Endodermal cell (in vitro differentiated cells): ENCODE results near the gene DNAJA4. TPM values are rescaled to one million over a fixed set of nuclear protein-coding genes. Genes with fewer than 3 reads are reported as not detected.

ENCODE experiments used
- DNase-seq: peaks from one replicate; pipeline ENCODE4 v3.0.0-alpha.2; 2017
- H3K27ac ChIP-seq: 2 replicates; pipeline ENCODE4 v1.5.1; 2013; ENCODE audit warnings: mild to moderate bottlenecking, low read depth, low read length, moderate library complexity
- H3K27me3 ChIP-seq: 2 replicates; pipeline ENCODE4 v1.6.1; 2013; ENCODE audit warnings: mild to moderate bottlenecking, low read length, moderate library complexity; ENCODE audit not compliant: insufficient read depth, control insufficient read depth, poor library complexity, severe bottlenecking
- H3K36me3 ChIP-seq: 2 replicates; pipeline ENCODE4 v1.7.0; 2013; ENCODE audit warnings: mild to moderate bottlenecking, low read length, moderate library complexity; ENCODE audit not compliant: control insufficient read depth, insufficient read depth
- H3K4me1 ChIP-seq: one replicate; pipeline ENCODE4 v1.7.0; 2013; ENCODE audit warnings: low read length; ENCODE audit not compliant: control insufficient read depth, insufficient read depth
- H3K4me3 ChIP-seq: 2 replicates; pipeline ENCODE4 v1.5.1; 2013; ENCODE audit warnings: mild to moderate bottlenecking, low read length, moderate library complexity
- H3K9ac ChIP-seq: 2 replicates; pipeline ENCODE4 v1.6.1; 2013; ENCODE audit warnings: mild to moderate bottlenecking, low read length, moderate library complexity; ENCODE audit not compliant: poor library complexity, severe bottlenecking; ENCODE audit errors: extremely low read depth
- H3K9me3 ChIP-seq: 2 replicates; pipeline ENCODE4 v1.6.1; 2013; ENCODE audit warnings: mild to moderate bottlenecking, low read length, moderate library complexity; ENCODE audit not compliant: control insufficient read depth
- H3K27ac Mint-ChIP-seq: 2 replicates; pipeline ENCODE4 v1.8.0; 2020; ENCODE audit warnings: mixed read lengths
- H3K27me3 Mint-ChIP-seq: 2 replicates; pipeline ENCODE4 v1.8.0; 2021; ENCODE audit warnings: mild to moderate bottlenecking, mixed read lengths; ENCODE audit not compliant: insufficient read depth
- H3K36me3 Mint-ChIP-seq: 2 replicates; pipeline ENCODE4 v1.8.0; 2020; ENCODE audit warnings: low read depth, mixed read lengths
- H3K4me1 Mint-ChIP-seq: 2 replicates; pipeline ENCODE4 v1.8.0; 2020; ENCODE audit warnings: mixed read lengths
- H3K4me3 Mint-ChIP-seq: 2 replicates; pipeline ENCODE4 v1.8.0; 2020; ENCODE audit warnings: mild to moderate bottlenecking, moderate library complexity, mixed read lengths
- H3K9me3 Mint-ChIP-seq: 2 replicates; pipeline ENCODE4 v1.8.0; 2020; ENCODE audit warnings: mild to moderate bottlenecking, mixed read lengths
- WGBS, 2 experiments: methylation state at CpG; one replicate each; pipeline versions ENCODE4 v1.1.5 to v1.1.7; 2013; ENCODE audit warnings: missing lambda C conversion rate in 2 of 2, mixed read lengths in 1 of 2; ENCODE audit not compliant: insufficient coverage in 1 of 2, insufficient read length in 1 of 2; 5-methylcytosine and 5-hydroxymethylcytosine counted together
- total RNA-seq, 2 donors: library from RNA; stranded (reverse); fragmentation: NEBNext Ultra II Directional in 1 of 2; extraction: Animal tissue kit (Norgen Biotek cat#: 25700) in 1 of 2; gene quantifications; 2 replicates in 1 of 2; 3 replicates in 1 of 2; pipeline ENCODE4 v1.2.1, GENCODE V29; 2021
- TF ChIP-seq, protein P1 (sequence below): fragments of 200-600 bp; sonication (generic); conservative IDR thresholded peaks from 2 replicates; pipeline ENCODE4 v1.5.0; 2021; ENCODE audit warnings: antibody characterized with exemption, mild to moderate bottlenecking

DNAJA4 gene
- total RNA-seq, 2 donors from 2014 or later = 4.9 to 18.5 TPM

DNA sequence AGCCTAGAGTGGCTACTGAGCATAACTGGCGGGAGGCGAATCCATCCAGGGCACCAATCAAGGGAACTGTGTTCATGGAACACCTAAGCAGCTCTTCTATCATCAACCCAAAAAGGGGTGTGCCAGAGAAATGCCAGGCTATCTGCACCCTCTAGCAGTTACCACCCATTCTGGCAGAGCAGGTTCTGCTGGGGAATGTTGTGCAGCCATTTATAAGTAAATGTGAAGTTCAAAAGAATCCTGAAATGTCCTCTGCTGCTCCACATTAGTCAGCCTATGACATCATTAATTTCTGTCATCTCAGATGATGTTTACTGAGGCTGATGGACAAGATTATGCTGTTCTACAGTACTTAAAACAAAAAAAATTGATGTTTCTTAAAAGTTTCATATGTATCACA, 27.3 kb downstream of the DNAJA4 start:
- WGBS, 2 experiments = 89% methylated on average over 2 of the region's 2 CpGs; no CpG with 5 or more reads in 1 of the 2 experiments
- Mint-ChIP-seq H3K9me3 (no peaks in the 10 kb centered on the region), H3K4me1 (no peaks in the 10 kb centered on the region), H3K27me3 (no peaks in the 10 kb centered on the region), H3K27ac (no peak overlapping the region), H3K36me3 (peaks cover 12% of the 10 kb centered on the region), H3K4me3 (no peak overlapping the region)
- no peak overlapping the region for H3K4me3 ChIP-seq
- DNase-seq = no peak
- no peaks in the 10 kb centered on the region for H3K4me1 ChIP-seq
- TF ChIP-seq, protein P1, sequence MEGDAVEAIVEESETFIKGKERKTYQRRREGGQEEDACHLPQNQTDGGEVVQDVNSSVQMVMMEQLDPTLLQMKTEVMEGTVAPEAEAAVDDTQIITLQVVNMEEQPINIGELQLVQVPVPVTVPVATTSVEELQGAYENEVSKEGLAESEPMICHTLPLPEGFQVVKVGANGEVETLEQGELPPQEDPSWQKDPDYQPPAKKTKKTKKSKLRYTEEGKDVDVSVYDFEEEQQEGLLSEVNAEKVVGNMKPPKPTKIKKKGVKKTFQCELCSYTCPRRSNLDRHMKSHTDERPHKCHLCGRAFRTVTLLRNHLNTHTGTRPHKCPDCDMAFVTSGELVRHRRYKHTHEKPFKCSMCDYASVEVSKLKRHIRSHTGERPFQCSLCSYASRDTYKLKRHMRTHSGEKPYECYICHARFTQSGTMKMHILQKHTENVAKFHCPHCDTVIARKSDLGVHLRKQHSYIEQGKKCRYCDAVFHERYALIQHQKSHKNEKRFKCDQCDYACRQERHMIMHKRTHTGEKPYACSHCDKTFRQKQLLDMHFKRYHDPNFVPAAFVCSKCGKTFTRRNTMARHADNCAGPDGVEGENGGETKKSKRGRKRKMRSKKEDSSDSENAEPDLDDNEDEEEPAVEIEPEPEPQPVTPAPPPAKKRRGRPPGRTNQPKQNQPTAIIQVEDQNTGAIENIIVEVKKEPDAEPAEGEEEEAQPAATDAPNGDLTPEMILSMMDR = no peak
- H3K9me3 ChIP-seq = no peaks in the 10 kb centered on the region
- H3K36me3 ChIP-seq = peaks cover 56% of the 10 kb centered on the region
- no peak overlapping the region for H3K27ac ChIP-seq
- no peak overlapping the region for H3K9ac ChIP-seq
- no peaks in the 10 kb centered on the region for H3K27me3 ChIP-seq

DNA sequence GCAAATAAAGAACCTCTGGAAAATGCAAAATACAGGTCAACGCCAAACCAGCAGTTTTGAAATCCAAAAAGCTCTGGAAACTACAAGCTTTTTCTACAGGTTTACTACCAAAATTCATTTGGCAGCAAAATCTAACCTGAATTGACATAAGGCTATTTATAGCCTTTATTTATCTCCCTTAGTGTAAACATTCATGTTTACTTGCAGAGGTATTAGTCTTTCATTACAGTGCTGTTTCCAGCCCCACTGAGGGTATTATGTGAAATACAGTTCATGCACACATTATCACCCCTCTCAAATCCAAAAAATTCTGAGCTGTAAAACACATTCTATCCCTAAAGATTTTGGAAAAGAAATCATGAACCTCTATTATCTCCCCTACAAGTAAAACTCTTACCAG, 27.9 kb downstream of the DNAJA4 start:
- WGBS, 2 experiments = 90 to 93% methylated on average over 1 of the region's 1 CpG
- Histone ChIP-seq H3K27me3 (no peaks in the 10 kb centered on the region), H3K36me3 (peaks cover 51% of the 10 kb centered on the region), H3K9ac (no peak overlapping the region), H3K4me1 (no peaks in the 10 kb centered on the region), H3K27ac (no peak overlapping the region), H3K9me3 (no peaks in the 10 kb centered on the region), H3K4me3 (no peak overlapping the region)
- Mint-ChIP-seq H3K9me3 (no peaks in the 10 kb centered on the region), H3K27ac (peak overlapping the region; percentile 52), H3K36me3 (peaks cover 11% of the 10 kb centered on the region), H3K4me3 (no peak overlapping the region), H3K27me3 (no peaks in the 10 kb centered on the region), H3K4me1 (no peaks in the 10 kb centered on the region)
- TF ChIP-seq, protein P1 = no peak
- DNase-seq = no peak

DNA sequence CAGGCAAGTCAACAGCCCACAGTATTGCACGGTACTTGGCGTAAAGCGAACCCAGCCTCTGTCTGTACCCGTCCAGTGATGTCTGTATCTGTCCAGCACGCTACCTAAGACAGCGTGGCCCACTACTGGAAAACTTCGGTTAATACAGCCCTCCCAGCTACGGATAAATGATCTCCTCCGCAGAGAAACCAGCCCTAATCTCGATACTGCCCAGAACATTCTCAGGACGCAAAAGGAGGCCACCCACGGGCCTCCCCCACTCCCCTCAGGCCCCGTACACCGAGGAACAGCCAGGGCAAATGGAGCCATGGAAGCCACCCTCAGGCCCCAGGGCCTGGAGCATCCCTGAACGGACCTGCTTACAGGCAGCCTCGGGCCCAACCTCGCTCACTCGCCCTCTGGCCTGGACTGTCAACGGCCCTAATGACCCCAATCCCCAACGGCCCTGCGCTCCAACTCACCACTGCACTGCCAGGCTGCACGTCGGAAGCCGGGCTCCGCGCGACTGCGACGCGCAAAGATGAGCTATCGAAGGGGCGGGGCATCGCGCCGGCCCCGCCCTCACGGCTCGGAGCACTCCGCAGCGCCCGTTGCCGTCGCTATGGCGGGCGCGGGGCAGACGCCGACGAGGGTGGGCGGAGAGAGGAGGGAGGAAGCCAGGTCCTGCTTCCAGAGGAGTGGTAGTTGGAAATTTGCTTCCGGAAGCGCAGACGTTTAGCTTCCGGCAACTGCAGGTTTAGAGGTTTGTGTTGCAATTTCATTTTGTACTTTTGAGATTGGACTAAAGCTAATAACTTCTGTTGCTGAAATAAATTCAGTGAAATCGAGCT, 35.0 kb downstream of the DNAJA4 start, which contains the start of gene SKIC8:
TSS of gene SKIC8 (minus strand) at position 509 of the 830 bp plus-strand sequence. CDS start 3,923 bp downstream, outside the sequence.
- H3K36me3 Mint-ChIP-seq = peaks cover 3% of the 10 kb centered on the region
- H3K27ac ChIP-seq = no peak within 1 kb of the TSS

More for the DNA sequence above, 35.0 kb downstream of the DNAJA4 start, which contains the start of gene SKIC8:
- TF ChIP-seq, protein P1 = peak; percentile 22
- H3K9me3 ChIP-seq = no peaks in the 10 kb centered on the region
- peak within 1 kb of the TSS; percentile 99 for H3K4me3 Mint-ChIP-seq
- H3K27me3 ChIP-seq = peaks cover 27% of the 10 kb centered on the region
- H3K27ac Mint-ChIP-seq = peak within 1 kb of the TSS; percentile 96
- peak within 1 kb of the TSS; percentile 94 for H3K4me3 ChIP-seq
- H3K4me1 ChIP-seq = no peaks in the 10 kb centered on the region
- peaks cover 2% of the 10 kb centered on the region for H3K36me3 ChIP-seq
- H3K4me1 Mint-ChIP-seq = peaks cover 5% of the 10 kb centered on the region
- no peaks in the 10 kb centered on the region for H3K9me3 Mint-ChIP-seq
- peak within 1 kb of the TSS; percentile 88 for H3K9ac ChIP-seq
- WGBS, 2 experiments = 1 to 3% methylated on average over 20 to 55 of the region's 55 CpGs
- peaks cover 10% of the 10 kb centered on the region for H3K27me3 Mint-ChIP-seq
- DNase-seq = peak; percentile 97
